ENCODE results near the gene LAMA5.

The LAMA5 gene

DNA sequence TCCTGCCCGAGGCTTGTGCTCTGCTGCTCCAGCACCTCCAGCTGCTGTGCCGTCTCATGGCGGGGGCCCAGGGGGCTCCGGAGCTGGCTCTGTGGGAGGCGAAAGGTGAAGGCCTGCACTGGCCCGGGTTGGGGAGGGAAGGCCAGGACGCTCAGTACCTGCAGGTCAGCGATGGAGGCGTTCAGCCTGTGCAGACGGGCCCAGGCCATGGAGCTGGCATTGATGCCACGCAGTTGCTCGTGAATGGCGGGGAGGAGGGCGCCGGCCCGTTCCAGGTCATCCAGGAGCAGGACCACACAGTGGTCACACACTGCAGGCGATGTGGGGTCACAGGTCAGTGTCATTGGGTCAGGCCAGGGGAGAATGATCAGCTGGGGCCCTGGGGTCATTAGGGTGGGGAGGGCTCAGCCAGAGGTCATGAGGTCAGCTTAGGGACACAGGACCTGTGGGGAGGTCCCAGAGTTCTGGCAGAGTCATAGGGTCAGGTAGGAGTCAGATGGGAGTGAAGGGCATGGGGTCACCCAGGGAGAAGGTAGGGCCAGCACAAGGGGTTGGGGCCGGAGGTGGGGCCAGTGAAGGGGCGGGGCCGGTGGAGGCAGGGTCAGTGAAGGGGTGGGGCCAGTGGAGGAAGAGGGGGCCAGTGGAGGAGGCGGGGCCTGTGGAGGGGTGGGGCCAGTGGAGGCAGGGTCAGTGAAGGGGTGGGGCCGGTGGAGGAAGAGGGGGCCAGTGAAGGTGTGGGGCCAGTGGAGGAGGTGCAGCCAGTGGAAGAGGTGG is 46.3 kb downstream of the LAMA5 start:
- TF ChIP-seq, protein P1, sequence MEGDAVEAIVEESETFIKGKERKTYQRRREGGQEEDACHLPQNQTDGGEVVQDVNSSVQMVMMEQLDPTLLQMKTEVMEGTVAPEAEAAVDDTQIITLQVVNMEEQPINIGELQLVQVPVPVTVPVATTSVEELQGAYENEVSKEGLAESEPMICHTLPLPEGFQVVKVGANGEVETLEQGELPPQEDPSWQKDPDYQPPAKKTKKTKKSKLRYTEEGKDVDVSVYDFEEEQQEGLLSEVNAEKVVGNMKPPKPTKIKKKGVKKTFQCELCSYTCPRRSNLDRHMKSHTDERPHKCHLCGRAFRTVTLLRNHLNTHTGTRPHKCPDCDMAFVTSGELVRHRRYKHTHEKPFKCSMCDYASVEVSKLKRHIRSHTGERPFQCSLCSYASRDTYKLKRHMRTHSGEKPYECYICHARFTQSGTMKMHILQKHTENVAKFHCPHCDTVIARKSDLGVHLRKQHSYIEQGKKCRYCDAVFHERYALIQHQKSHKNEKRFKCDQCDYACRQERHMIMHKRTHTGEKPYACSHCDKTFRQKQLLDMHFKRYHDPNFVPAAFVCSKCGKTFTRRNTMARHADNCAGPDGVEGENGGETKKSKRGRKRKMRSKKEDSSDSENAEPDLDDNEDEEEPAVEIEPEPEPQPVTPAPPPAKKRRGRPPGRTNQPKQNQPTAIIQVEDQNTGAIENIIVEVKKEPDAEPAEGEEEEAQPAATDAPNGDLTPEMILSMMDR (IDR thresholded peaks at IDR 0.05; ENCODE audit: low read depth, low read length, missing control alignments): no peak
- no peak for DNase-seq (ENCODE audit: low read depth)
- H3K4me3 ChIP-seq (ENCODE audit: low read depth, low read length): no peak overlapping the region

DNA sequence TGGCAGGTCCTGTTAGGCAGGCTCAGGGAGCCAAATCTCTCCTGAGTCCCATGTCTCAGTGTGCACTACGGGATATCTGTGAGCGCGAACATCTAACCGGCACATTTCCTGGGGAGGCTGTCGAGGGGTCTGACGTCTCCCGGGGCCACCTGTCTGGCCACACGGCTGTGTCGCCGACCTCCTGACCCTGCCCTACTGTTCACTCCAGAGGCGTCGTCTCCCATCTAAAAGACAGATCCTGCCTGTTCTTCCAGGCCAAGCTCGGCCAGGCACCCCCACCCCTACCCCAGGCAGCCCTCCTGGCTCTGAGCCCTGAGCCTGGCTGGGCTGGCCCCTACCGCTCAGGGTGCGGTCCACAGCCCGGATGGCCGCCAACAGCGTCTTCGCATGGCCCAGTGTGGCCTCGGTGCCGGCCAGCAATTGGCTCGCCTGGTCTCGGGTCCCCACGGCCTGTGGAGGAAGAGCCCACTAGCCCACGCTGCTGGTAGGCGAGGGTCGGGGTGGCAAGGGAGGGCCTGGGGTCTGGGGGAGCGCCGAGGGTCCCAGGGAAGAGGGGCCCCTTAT is 47.7 kb downstream of the LAMA5 start:
- DNase-seq (ENCODE audit: low read depth): no peak
- TF ChIP-seq, protein P1 (IDR thresholded peaks at IDR 0.05; ENCODE audit: low read depth, low read length, missing control alignments): no peak
- no peak overlapping the region for H3K4me3 ChIP-seq (ENCODE audit: low read depth, low read length)

DNA sequence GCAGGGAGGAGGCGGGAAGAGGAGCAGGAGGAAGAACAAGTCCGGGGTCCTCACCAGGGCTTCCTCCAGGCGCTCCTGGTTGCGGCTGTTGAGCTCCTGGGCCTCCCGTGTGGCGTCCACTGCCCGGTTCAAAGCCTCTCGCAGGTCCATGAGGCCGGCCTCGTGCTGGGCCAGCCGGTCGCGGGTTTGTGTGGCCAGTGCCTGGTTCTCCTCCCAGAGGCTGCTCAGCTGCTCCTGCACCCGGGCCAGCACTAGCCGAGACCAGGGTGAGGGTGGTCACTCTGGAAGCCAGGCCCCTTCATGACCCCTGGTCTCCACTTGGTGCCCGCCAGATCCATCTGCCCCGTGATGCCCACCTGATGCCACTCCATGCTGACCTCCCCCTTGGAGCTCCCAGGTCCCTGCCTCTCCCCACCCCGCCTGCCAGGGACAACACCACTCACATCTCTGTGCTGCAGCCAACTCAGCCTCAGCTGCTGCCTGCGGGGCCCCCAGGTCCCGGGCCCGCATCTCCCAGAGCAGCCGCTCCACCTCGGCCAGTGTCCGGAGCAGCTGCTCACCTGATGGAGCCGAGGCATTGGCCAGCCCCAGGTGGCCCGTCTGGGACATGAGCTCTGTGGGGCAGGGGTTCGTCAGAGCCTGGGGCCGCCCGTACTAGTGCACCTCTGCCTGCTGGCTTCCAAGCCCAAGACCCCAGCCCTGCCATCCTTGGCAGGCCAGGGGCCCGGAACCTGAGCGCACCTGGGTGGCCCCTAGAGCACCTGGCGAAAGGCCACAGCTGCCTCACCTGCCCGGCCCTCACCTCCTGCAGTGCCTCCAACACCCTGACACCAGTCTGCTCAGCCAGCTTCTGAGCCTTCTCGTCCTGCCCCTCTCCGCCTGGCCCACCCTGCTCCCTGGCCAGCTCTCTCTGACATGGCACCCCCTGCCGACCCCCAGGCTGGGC is 48.4 kb downstream of the LAMA5 start:
- no peak for DNase-seq (ENCODE audit: low read depth)
- H3K4me3 ChIP-seq (ENCODE audit: low read depth, low read length): no peak overlapping the region
- TF ChIP-seq, protein P1 (IDR thresholded peaks at IDR 0.05; ENCODE audit: low read depth, low read length, missing control alignments): no peak

DNA sequence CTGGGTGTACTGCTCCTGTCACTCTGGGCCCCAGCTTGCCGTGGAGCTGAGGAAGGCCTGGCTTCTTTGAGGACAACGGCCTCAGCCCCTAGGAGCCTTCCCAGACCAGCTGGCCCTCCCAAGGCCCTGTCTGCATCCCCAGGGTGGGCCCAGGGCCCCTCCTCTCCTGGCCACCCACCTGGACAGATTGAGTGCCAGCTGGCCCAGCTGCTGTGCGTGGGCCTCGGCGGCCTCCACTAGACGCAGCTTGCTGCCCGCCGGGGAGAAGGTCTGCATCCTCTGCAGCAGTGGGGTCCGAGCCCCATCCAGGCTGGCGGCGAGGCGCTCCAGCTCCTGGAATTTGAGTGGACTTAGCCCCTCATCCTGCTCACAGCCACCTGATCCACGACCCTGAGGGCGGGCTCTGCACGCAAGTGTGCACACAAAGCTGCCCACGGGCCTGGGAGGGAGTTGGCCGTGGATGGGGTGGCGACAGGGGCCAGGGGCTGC is 49.9 kb downstream of the LAMA5 start:
- H3K4me3 ChIP-seq (ENCODE audit: low read depth, low read length): no peak overlapping the region
- no peak for DNase-seq (ENCODE audit: low read depth)
- TF ChIP-seq, protein P1 (IDR thresholded peaks at IDR 0.05; ENCODE audit: low read depth, low read length, missing control alignments): no peak

DNA sequence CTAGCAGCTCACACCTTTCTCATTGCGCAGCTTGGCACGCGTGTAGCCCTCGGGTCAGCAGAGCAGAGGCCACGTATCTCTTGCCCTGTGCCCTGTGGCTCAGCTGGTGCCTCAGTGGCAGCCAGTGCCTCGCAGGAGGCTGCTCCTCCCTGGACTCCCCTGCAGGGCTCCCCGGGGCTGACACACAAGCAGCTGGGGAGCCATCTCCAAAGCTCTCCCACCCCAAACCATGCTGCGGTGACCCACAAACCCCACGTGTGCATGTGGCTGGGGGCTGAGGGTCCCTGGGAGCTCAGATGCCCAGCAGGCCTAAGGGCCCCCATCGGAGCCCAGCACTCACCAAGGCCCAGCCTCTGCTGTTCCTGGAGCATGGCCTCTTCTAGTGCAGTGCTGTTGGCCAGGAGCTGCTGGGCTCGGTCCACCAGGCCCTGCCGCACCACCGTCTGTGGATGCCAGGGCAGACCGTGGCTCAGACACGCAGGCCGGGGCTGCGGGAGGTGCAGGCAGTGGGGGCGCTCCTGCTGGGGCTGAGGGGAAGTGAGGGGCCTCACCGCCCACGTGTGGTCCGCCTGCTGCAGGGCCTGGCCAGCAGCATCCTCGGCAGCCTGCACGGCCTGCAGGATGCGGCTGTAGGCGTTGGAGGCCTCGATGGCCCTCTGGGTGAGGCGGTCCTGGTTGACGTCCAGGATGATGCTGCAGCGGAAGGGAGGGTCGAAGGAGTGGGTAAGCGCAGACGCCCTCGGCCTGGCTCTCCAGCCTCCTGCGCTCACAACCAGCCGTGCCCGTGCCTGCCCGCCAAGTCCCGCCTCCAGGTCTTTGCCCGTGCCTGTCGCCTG is 50.6 kb downstream of the LAMA5 start:
- no peak for DNase-seq (ENCODE audit: low read depth)
- TF ChIP-seq, protein P1 (IDR thresholded peaks at IDR 0.05; ENCODE audit: low read depth, low read length, missing control alignments): no peak
- no peak overlapping the region for H3K4me3 ChIP-seq (ENCODE audit: low read depth, low read length)

DNA sequence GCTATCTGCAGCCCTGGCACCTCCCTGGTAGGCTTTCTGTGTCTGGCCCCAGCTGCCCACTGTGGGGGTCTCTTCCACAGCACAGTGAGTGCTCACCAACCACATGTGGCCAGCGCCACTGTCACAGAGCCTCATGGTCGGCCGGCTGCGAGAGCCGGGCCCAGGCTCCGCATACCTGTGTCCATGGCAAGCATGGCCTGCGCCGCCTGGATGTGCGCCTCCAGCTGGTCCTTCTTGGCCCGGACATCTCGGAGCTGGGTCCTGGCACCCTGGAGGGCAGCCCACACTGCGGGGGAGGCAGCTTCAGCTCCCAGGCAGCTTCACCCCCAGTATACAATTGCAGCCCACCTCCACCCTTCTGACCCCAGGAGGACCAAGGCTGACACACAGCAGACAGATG is 51.3 kb downstream of the LAMA5 start:
- TF ChIP-seq, protein P1 (IDR thresholded peaks at IDR 0.05; ENCODE audit: low read depth, low read length, missing control alignments): no peak
- H3K4me3 ChIP-seq (ENCODE audit: low read depth, low read length): no peak overlapping the region
- no peak for DNase-seq (ENCODE audit: low read depth)

All from GM12864 (cell line).